ENCODE results near the gene INA. TPM values are rescaled to one million over a fixed set of nuclear protein-coding genes. Genes with fewer than 3 reads are reported as not detected.

Gene INA
- polyA plus RNA-seq, 3 donors = 0.03 to 1.1 TPM; not detected in 1

- H3K27ac ChIP-seq (ENCODE audit: low read depth, low read length) = no peak overlapping the region
- 88 to 92% (median 91%) methylated on average over 2 of the region's 2 CpGs for WGBS, 3 donors
Observed at GRCh38 chr10:103333934-103334520, 57.1 kb downstream of the INA start.

GRCh38 chr10:103334567-103334966, 57.6 kb downstream of the INA start:
- H3K27ac ChIP-seq (ENCODE audit: low read depth, low read length) = no peak overlapping the region

- H3K27ac ChIP-seq (ENCODE audit: low read depth, low read length) = no peak overlapping the region
- 96 to 97% (median 97%) methylated on average over 4 of the region's 4 CpGs for WGBS, 3 donors
Observed at GRCh38 chr10:103336370-103336769, 59.4 kb downstream of the INA start.

Other genes with a start within 250 kb of the INA start
- gene NT5C2, start 83.9 kb upstream of the INA start, polyA plus RNA-seq = 10 to 100 TPM; 16.5 to 60.6 (median 36.3) TPM
- not detected for gene RPEL1, start 31.3 kb upstream of the INA start, polyA plus RNA-seq
- gene PCGF6, start 74.0 kb downstream of the INA start, polyA plus RNA-seq = 10 to 100 TPM in 1 of 3 donors, 1 to 10 TPM in 2; 4.5 to 10.2 (median 7.6) TPM
- gene TAF5, start 90.8 kb downstream of the INA start, polyA plus RNA-seq = 1 to 10 TPM; 1.3 to 2.4 (median 1.7) TPM
- gene ATP5MK, start 119.3 kb downstream of the INA start, polyA plus RNA-seq = 1,000 to 10,000 TPM in 1 of 3 donors, 100 to 1,000 TPM in 2; 371 to 1,038 (median 801) TPM
- gene PDCD11, start 119.5 kb downstream of the INA start, polyA plus RNA-seq = 10 to 100 TPM in 2 of 3 donors, 1 to 10 TPM in 1; 8.6 to 15.6 (median 14.8) TPM
- gene CALHM2, start 175.2 kb downstream of the INA start, polyA plus RNA-seq = 10 to 100 TPM in 2 of 3 donors, 1 to 10 TPM in 1; 6.6 to 95.5 (median 38.1) TPM
- gene CALHM1, start 181.8 kb downstream of the INA start, polyA plus RNA-seq = not detected
- under 1 TPM in 1 of 3 donors, not detected in 2; 0.37 TPM for gene CALHM3, start 202.1 kb downstream of the INA start, polyA plus RNA-seq
- gene NEURL1, start 216.6 kb downstream of the INA start, polyA plus RNA-seq = 1 to 10 TPM in 1 of 3 donors, under 1 TPM in 1, not detected in 1; 0.51 to 9.8 TPM

All from adipose tissue (tissue), 3 donors.